Measurements from ENCODE around the gene ZNF70. TPM values are rescaled to one million over a fixed set of nuclear protein-coding genes. Genes with fewer than 3 reads are reported as not detected.

Gene ZNF70
- total RNA-seq, result 0.96 TPM

DNA sequence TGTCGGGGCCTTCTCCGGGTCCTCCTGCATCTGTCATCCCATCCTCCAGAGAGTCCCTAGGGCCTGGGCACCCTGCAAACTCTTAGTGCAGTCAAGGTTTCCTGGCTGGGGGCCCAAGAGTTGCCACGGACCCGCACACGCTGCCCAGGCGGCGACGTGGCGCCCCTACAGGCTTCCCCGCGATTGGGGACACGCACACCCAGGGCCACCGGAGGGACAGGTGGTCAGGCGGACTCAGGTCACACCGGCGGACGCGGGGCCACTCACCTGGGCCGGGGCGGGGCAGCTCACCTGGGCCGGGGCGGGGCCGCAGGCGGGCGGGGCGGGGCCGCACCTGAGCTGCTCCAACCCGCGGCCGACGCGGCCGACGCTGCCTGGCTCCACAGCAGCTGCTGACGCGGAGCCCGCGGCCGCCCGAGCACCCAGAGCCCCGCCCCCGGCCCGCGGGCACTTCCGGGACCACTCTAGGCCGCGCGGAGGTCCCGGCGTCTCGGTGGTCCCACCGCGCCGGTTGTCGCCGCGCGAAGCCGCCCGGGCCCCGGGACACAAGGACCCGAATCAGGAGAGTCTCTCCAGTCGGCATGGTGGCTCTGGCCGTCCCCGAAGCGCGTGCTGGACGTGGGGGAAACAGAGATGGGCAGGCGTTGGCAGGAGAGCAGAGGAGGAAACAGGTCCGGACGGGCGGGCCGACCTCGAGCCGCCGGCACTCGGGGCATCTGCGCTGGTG lies at the start of gene ZNF70:
Gene ZNF70 (minus strand): TSS at position 399 of the 727 bp plus-strand sequence. CDS start 5,972 bp downstream, outside the sequence.
- ATAC-seq (peak; percentile 96), DNase-seq (ENCODE audit: low spot score) (peak; percentile 88)

DNA sequence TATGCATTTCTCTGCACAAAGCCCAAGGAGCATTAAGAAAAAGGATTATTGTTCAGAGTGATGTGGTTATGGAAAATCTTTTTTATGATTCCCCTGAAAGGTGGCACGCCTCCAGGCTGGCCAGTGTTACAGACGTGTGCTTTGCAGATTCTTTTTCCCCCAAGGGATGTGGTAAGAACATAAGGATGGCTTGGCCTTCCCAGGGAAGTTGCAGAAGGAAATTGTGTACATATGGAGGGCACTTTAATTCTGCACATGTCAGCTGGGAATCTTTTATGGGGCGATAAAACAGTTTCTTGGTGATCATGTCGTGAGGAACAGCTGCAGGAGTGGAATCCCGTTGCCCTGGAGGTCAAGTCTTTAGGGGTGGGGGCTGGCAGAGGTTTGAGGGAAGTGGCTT lies 45.5 kb upstream of the ZNF70 start:
- ATAC-seq, result no peak

DNA sequence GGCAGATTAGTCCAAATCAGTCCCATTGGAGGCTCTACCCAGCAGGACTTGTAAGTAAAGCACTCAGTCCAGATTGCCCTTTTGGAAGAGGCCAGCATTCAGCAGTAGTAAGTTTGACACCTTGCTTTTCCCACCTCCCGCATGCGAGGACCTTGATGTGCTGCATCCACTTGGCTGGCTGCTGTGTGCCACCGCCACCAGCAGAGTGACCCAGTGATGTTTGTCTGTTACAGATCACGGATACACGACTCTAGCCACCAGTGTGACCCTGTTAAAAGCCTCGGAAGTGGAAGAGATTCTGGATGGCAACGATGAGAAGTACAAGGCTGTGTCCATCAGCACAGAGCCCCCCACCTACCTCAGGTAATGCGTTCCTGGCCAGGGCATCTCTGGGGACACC lies 42.4 kb upstream of the ZNF70 start:
- DNase-seq (ENCODE audit: low spot score), result no peak
- no peak for ATAC-seq

More for the DNA sequence above, 45.5 kb upstream of the ZNF70 start:
- DNase-seq (ENCODE audit: low spot score), result no peak

DNA sequence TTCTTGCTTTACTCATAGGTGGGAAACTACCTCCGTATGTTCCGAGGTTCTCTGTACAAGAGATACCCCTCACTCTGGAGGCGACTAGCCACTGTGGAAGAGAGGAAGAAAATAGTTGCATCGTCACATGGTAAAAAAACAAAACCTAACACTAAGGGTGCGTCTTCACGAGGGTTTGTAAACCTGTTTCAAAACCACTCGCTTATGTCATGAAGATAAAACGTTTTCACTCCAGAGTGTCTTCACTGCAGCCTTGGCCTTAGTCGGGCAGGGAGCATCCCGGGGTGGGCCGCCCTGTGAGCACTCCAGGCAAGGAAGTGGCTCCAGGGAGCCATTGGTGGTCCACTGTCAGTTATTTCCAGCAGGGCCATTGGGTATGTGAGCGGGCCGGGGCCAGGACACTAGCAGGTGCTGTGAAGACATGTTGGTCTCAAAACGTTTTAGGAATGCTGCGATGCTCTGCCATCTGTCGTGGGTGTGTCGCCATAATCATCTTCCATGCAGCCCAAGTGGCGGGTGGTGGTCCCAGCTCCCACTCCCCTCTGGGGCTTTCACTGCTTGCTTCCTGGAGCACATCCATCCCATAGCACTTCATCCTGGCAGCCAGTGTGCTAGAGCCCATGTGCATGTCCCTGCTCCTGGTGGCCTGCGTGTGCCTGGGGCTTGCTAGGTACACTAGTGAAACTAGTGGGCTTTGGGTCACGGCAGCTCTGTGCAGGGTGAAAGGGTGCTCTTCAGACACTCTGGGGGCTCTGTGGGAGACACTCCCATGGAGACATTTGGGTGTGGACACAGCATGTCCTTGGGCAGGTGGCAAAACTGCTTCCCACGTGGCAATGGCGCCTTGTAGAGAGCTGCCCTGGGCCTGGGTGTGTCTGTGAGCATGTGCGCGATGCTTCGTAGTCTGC lies 41.1 kb upstream of the ZNF70 start:
- no peak for DNase-seq (ENCODE audit: low spot score)
- no peak for ATAC-seq

DNA sequence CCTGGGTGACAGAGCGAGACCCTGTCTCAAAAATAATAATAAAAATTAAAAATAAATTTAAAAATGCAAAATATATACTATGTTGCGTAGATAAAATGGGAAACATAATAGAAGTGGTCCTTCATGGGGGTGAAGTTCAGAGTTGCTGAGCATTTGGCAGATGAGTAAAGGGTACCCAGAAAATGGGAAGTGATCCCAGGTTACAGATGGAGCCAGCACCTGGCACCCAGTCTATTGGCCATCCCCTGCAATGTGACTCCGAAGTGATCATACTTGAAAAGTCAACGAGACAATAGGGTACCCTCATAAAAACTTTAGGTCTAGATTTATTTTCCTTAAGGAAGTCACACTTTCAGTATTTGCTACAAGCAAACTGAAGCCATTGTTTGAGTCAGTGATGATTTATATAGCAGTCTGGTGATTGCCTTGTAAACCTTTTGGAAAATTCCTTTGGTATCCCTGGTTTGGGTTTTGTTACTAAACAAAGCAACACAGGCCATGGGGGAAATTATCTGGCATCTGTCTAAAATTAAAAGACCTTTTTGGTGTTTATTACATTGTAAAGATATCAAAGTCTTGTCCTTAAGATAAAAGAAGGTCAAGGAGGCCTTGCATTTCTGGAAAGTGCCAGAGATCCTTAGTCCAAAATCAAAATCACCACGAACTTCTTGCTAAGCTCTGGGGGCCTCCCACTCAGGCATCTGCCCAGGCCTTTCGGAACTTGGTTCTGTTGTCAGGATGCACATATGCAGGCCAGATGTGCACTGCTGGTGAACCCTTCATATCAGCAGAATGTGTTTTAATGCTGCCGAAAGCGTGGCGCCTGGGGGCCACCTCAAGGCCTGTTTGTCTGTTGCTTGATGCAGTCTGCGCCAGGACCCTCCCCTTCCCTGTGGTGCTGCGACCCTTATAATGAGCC lies 40.2 kb upstream of the ZNF70 start:
- DNase-seq (ENCODE audit: low spot score) (no peak), ATAC-seq (no peak)

DNA sequence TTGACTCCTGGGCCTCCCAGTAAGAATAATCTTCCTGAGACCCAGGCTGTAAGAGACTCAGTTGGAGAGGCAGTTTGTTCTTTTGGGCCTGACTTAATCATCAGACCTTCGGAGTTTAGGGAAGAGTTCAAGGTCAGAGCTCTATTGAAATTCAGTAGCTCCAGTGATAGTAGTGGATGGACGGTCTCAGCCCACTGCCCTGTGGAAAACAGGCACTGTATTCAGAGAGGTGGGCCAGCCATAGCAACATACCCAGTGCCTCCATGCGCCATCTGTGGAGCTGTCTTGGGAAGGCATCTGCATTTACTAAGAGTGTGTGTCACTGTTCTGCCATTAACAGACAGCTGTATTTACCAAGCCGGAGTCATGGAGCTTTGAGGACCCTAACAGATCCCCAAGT lies 38.7 kb upstream of the ZNF70 start:
- ATAC-seq (no peak), DNase-seq (ENCODE audit: low spot score) (no peak)

DNA sequence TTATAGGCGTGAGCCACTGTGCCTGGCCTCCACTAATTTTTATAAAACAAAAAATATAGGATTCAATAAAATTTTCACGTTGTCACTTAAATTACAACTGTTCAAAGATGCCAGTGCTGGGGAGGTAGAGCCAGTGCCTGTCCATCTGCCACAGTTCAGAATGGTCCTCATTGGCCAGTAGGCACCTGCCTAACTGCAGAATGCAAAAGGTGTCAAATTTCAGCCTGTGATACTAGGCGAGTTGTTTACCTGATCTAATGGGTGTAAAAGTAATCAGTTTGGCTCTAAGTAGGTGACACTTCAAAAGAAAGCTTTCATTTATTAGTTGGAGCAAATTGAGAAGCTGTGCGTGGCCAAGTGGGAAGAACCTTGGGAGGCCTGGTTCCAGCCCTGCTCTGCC lies 38.2 kb upstream of the ZNF70 start:
- ATAC-seq (no peak), DNase-seq (ENCODE audit: low spot score) (no peak)

DNA sequence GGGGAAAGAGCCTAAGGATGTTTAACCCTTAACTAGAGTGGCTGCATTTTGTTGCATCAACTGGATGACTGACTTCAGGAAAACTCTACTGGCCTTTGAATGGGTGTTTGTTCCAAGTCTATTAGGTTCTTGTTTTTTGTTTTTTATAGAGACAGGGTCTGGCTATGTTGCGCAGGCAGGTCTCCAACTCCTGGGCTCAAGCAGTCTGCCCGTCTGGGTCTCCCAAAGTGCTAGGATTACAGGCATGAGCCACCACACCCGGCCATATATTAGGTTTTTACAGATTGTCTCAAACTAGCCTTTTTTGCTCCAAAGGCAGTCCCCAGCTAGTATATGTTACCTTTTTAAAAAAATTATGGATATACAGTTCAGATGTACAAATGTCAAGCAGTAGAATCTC lies 37.0 kb upstream of the ZNF70 start:
- DNase-seq (ENCODE audit: low spot score) (no peak), ATAC-seq (no peak)

DNA sequence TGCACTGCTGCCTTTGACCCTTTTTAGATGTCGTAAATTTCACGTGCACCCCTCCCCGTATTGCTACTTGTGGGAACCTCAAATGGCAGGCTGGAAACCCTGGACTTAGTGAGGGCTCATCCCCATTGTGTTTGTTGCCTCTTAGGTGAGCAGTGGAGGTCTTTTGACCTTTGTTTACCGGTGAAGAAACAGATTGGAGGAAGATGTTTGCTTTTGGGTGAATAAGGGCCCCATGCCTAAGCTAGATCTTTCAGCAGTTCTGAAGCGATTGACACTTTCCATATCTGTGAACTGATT lies 36.6 kb upstream of the ZNF70 start:
- DNase-seq (ENCODE audit: low spot score) (no peak), ATAC-seq (no peak)

DNA sequence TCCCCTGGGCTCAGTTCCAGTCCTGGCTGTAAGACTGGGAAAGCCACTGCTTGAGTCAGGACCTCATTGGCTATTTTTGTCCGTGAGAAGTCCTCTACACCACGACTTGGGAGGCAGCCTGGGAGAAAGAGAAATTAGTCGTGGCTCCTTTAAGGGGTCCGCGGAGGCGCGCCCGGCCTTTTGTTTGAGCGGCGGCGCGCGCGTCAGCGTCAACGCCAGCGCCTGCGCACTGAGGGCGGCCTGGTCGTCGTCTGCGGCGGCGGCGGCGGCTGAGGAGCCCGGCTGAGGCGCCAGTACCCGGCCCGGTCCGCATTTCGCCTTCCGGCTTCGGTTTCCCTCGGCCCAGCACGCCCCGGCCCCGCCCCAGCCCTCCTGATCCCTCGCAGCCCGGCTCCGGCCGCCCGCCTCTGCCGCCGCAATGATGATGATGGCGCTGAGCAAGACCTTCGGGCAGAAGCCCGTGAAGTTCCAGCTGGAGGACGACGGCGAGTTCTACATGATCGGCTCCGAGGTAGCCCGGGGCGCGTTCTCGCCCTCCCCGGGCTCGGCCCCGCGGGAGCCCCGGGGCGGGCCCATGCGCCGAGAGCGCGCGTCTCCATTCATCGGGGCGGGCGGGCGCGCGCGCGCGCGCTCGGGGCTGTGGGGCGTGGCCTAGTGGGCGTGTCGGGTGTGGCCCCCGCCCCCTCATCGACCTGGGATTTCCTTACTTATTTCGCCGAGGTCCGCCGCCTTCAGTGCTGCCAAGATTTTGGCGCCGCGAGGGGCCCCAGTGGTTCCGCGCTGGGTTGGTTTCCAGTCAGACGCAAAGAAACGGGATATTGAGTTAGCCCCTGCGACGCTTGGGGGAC lies 36.1 kb upstream of the ZNF70 start, which contains the start of gene SMARCB1:
Gene SMARCB1 (plus strand): TSS at position 215 of the 848 bp plus-strand sequence. CDS start 204 bp downstream, at position 419.
- DNase-seq (ENCODE audit: low spot score) (peak; percentile 91), ATAC-seq (peak; percentile 93)

DNA sequence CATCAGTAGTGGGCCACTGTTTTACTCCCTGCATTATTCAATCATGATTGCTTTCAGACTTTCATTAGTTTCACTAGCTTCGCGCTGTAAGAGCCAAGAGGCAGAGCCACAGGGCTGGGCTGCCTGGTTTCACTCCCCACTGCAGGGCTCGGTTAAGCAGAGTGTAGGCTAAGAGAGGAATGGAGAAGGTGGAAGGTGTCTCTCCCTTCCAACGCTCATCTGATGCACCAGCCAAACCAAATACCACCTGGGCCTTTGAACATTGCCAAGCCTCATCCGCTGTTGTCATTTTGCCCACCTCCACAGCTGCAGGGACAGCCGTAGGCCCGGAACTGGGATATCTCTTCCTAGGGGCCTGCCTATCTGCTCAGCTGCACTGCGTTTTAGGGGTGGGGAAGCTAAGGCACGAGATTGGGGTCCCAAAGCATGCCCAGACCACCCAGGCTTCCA lies 35.4 kb upstream of the ZNF70 start:
- DNase-seq (ENCODE audit: low spot score) (peak; percentile 74), ATAC-seq (peak; percentile 57)

DNA sequence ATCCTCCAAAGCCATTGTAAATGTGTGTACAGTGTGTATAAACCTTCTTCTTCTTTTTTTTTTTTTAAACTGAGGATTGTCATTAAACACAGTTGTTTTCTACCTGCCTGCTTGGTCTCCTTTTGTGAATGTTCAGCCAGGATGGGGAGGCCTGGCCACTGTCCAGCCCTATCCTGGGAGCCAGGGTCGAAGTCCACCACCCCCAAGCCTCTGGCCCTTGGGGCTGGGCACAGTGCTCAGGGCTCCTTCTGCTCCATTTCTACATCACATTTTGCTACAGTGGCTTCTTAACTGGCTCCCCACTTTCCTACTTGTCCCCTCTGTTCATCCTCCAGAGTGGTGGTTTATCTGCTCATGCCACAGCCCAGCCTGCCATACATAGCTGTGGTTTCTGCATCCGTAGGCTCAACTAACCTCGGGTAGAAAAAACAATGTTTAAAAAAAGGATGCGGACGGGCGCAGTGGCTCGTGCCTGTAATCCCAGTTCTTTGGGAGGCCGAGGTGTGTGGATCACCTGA lies 33.4 kb upstream of the ZNF70 start:
- peak; percentile 80 for DNase-seq (ENCODE audit: low spot score)
- ATAC-seq, result peak; percentile 50

DNA sequence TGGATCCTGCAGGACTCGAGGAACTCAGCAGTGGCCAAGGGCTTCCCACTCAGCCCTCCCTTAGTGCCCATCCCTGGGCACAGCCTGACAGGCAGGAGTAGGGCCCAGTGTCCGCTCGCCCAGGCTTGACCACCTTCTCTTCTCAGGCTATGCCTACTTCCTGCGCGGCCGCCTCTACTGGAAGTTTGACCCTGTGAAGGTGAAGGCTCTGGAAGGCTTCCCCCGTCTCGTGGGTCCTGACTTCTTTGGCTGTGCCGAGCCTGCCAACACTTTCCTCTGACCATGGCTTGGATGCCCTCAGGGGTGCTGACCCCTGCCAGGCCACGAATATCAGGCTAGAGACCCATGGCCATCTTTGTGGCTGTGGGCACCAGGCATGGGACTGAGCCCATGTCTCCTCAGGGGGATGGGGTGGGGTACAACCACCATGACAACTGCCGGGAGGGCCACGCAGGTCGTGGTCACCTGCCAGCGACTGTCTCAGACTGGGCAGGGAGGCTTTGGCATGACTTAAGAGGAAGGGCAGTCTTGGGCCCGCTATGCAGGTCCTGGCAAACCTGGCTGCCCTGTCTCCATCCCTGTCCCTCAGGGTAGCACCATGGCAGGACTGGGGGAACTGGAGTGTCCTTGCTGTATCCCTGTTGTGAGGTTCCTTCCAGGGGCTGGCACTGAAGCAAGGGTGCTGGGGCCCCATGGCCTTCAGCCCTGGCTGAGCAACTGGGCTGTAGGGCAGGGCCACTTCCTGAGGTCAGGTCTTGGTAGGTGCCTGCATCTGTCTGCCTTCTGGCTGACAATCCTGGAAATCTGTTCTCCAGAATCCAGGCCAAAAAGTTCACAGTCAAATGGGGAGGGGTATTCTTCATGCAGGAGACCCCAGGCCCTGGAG lies 32.6 kb upstream of the ZNF70 start:
- DNase-seq (ENCODE audit: low spot score) (no peak), ATAC-seq (no peak)

DNA sequence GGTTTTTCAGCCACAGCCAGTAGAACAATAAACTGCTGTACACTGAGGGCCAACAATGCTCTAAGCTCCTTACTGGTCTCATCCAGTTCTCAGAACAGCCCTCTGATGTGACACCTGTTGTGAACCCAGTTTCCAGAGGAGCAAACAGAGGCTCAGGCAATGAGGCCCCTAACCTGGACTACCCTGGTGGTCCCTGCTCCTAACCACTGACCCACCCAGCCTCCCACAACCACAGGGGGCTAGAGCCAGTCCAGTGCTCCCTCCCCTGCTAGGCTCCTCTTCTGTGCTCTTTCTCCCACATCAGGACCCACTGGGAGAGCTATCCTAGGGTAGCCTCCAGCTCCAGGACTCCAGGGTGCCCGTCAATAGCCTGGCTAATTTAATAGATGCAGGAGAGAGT lies 31.8 kb upstream of the ZNF70 start:
- ATAC-seq (no peak), DNase-seq (ENCODE audit: low spot score) (no peak)

DNA sequence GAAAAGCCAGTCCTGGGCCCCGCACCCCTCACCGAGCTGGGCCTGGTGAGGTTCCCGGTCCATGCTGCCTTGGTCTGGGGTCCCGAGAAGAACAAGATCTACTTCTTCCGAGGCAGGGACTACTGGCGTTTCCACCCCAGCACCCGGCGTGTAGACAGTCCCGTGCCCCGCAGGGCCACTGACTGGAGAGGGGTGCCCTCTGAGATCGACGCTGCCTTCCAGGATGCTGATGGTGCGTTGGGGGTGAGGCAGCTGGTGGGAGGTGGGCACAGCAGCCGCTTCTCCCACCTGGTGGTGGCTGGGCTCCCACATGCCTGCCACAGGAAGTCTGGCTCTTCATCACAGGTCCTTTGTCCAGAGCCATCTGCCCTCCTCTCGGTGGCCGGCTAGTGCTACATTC lies 31.3 kb upstream of the ZNF70 start:
- ATAC-seq, result no peak
- DNase-seq (ENCODE audit: low spot score), result no peak

DNA sequence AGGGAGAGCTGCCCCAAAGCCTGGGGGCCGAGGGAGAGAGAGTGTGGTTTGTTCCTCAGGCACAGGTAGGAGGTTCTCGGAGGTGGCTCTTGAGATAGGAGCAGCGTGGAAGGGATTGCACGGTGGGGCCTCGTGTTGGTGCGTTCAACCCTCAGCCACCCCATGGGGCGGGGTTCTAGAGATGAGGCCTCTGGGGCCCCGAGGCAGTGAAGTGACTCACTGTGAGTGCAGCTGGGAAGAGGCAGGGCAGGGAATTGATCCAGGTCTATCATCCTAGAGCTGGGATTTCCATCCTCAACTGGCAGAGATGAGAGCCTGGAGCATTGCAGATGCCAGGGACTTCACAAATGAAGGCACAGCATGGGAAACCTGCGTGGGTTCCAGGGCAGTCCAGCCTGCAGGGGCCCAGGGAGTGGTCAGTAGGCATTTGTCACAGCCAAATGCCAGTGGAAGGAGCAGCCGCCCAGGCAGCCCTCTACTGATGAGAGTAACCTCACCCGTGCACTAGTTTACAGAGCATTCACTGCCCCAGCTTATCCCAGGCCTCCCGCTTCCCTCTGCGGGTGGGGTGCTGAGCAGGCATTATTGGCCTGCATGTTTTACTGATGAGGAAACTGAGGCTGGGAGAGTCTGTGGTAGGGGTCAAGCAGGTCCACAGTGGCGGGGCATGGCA lies 30.7 kb upstream of the ZNF70 start:
- ATAC-seq, result no peak

DNA sequence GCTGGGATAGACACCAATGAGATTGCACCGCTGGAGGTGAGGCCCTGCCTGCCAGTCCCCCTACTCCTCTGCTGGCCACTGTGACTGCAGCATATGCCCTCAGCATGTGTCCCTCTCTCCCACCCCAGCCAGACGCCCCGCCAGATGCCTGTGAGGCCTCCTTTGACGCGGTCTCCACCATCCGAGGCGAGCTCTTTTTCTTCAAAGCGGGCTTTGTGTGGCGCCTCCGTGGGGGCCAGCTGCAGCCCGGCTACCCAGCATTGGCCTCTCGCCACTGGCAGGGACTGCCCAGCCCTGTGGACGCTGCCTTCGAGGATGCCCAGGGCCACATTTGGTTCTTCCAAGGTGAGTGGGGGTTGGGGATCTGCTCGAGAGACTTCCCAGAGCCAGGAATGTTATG lies 30.2 kb upstream of the ZNF70 start:
- no peak for DNase-seq (ENCODE audit: low spot score)
- no peak for ATAC-seq

More for the DNA sequence above, 30.7 kb upstream of the ZNF70 start:
- no peak for DNase-seq (ENCODE audit: low spot score)

DNA sequence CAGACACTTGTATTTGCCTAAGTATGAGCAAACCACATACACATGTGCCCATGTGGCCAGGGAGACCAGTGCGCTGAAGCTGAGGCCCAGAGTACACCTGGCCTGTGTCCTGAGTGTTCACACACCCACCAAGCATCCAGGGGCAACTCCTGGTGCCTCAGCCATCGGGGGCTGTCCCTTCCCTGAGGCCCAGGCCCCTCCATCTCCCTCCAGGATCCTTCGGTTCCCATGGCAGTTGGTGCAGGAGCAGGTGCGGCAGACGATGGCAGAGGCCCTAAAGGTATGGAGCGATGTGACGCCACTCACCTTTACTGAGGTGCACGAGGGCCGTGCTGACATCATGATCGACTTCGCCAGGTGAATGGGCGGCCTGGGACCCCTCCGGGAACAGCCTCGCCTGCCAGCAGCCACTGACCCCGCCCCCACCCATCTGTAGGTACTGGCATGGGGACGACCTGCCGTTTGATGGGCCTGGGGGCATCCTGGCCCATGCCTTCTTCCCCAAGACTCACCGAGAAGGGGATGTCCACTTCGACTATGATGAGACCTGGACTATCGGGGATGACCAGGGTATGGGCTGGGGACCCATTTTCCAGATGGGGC lies 29.3 kb upstream of the ZNF70 start:
- no peak for ATAC-seq
- no peak for DNase-seq (ENCODE audit: low spot score)

Measured in left lobe of liver (tissue), 2 donors.